Prostate gland (tissue), 2 donors: ENCODE measurements around the gene FHIT. TPM values are rescaled to one million over a fixed set of nuclear protein-coding genes. Genes with fewer than 3 reads are reported as not detected.

Experiments used
- DNase-seq: peaks from one replicate; pipeline ENCODE4 v3.0.0-alpha.2; 2019; ENCODE audit warnings: low spot score
- H3K27ac ChIP-seq, 2 donors: fragments of 200-600 bp; sonication (generic); 2 replicates each; pipeline ENCODE4 v1.5.1; 2017 to 2019
- H3K27me3 ChIP-seq: fragments of 200-600 bp; sonication (generic); replicated peaks from 2 replicates; pipeline ENCODE4 v1.5.1; 2019; ENCODE audit not compliant: insufficient read depth
- H3K36me3 ChIP-seq, 2 donors: fragments of 200-600 bp; sonication (generic); 1 replicate in 1 of 2; 2 replicates in 1 of 2; pipeline versions ENCODE4 v1.5.1 to v1.8.1; 2017 to 2019
- H3K4me1 ChIP-seq: fragments of 200-600 bp; sonication (generic); replicated peaks from 2 replicates; pipeline ENCODE4 v1.5.1; 2019
- H3K4me3 ChIP-seq, 2 donors: fragments of 200-600 bp; sonication (generic); 2 replicates each; pipeline ENCODE4 v1.5.1; 2017 to 2019
- H3K9me3 ChIP-seq: fragments of 200-600 bp; sonication (generic); 2 replicates; pipeline ENCODE4 v1.5.1; 2017
- CTCF ChIP-seq, 4 experiments: fragments of 200-600 bp in 2 of 4; fragments of 450-650 bp in 2 of 4; sonication (generic) in 2 of 4; IDR thresholded peaks; 1 replicate in 3 of 4; 2 replicates in 1 of 4; pipeline ENCODE4 v1.5.1; 2016 to 2019; ENCODE audit warnings: antibody characterized with exemption in 4 of 4, mild to moderate bottlenecking in 2 of 4, moderate library complexity in 2 of 4
- POLR2A ChIP-seq: fragments of 450-650 bp; IDR thresholded peaks from one replicate; pipeline ENCODE4 v1.6.1; 2016; ENCODE audit warnings: antibody characterized with exemption, mild to moderate bottlenecking
- POLR2AphosphoS5 ChIP-seq: sonication (generic); formaldehyde crosslinking; IDR thresholded peaks from one replicate; pipeline ENCODE4 v1.6.1; 2017; ENCODE audit warnings: antibody characterized with exemption
- WGBS: methylation state at CpG from one replicate; pipeline ENCODE4 v1.1.5; 2018; 5-methylcytosine and 5-hydroxymethylcytosine counted together
- intact Hi-C: fragments of 100-400 bp; cut with DNase I; formaldehyde crosslinking; loops from one replicate; pipeline ENCODE4 v1.14.2; 2022
- total RNA-seq, 2 donors: library from RNA; depleted of rRNA; stranded (reverse); fragments of >200 nt; gene quantifications; one replicate each; pipeline ENCODE4 v1.1.0, GENCODE V29; 2016

The FHIT gene
- total RNA-seq, 2 donors from 2014 or later = 6.4 to 10.4 TPM

- intact Hi-C loops = no loop called here
- Histone ChIP-seq H3K9me3 (no peaks in the 10 kb centered on the region), H3K4me3 (no peak overlapping the region), H3K27ac (no peak overlapping the region), H3K36me3 (no peaks in the 10 kb centered on the region), H3K27me3 (no peaks in the 10 kb centered on the region), H3K4me1 (no peaks in the 10 kb centered on the region)
- DNase-seq = no peak
- WGBS = 56% methylated on average over 1 of the region's 1 CpG
- TF ChIP-seq POLR2A = no peak
- no peak for TF ChIP-seq CTCF (IDR thresholded peaks at IDR 0.05)
- TF ChIP-seq POLR2AphosphoS5 = no peak
Observed at GRCh38 chr3:60708191-60708975, 542.9 kb downstream of the FHIT start.

- no peak for TF ChIP-seq POLR2A
- no peak for TF ChIP-seq CTCF (IDR thresholded peaks at IDR 0.05)
- TF ChIP-seq POLR2AphosphoS5 = no peak
- WGBS = 89% methylated on average over 2 of the region's 2 CpGs
Observed at GRCh38 chr3:60707452-60708020, 543.7 kb downstream of the FHIT start.

GRCh38 chr3:60703956-60704736, 547.1 kb downstream of the FHIT start:
- Histone ChIP-seq H3K4me1 (no peaks in the 10 kb centered on the region), H3K27ac (no peak overlapping the region), H3K27me3 (no peaks in the 10 kb centered on the region), H3K36me3 (no peaks in the 10 kb centered on the region), H3K9me3 (no peaks in the 10 kb centered on the region), H3K4me3 (no peak overlapping the region)
- intact Hi-C loops = no loop called here
- no peak for TF ChIP-seq CTCF (IDR thresholded peaks at IDR 0.05)
- no peak for DNase-seq
- 86% methylated on average over 3 of the region's 3 CpGs for WGBS

More at GRCh38 chr3:60707452-60708020, 543.7 kb downstream of the FHIT start:
- Histone ChIP-seq H3K27ac (no peak overlapping the region), H3K36me3 (no peaks in the 10 kb centered on the region), H3K4me3 (no peak overlapping the region), H3K27me3 (no peaks in the 10 kb centered on the region), H3K9me3 (no peaks in the 10 kb centered on the region), H3K4me1 (no peaks in the 10 kb centered on the region)
- no peak for DNase-seq
- intact Hi-C loops = no loop called here

- TF ChIP-seq POLR2A = no peak
- no peak for TF ChIP-seq POLR2AphosphoS5
- no peak for TF ChIP-seq CTCF (IDR thresholded peaks at IDR 0.05)
- Histone ChIP-seq H3K4me3 (no peak overlapping the region), H3K4me1 (no peaks in the 10 kb centered on the region), H3K36me3 (no peaks in the 10 kb centered on the region), H3K27me3 (no peaks in the 10 kb centered on the region), H3K9me3 (no peaks in the 10 kb centered on the region), H3K27ac (no peak overlapping the region)
- 95% methylated on average over 3 of the region's 3 CpGs for WGBS
- intact Hi-C loops = no loop called here
- DNase-seq = no peak
Observed at GRCh38 chr3:60703008-60703407, 548.2 kb downstream of the FHIT start.
